Fibroblast of lung (primary cell): Measurements from ENCODE around the gene CCL7. TPM values are rescaled to one million over a fixed set of nuclear protein-coding genes. Genes with fewer than 3 reads are reported as not detected.
"Not testable (repeated sequence)": the region's sequence is repeated elsewhere in the genome, so short reads cannot be mapped to it uniquely, and the experiment has no call there.

Experiments used
- DNase-seq, 2 donors: peaks; one replicate each; pipeline versions ENCODE4 v3.0.0 to v3.0.0-alpha.2; 2010; ENCODE audit warnings: low read depth in 2 of 2
- H2AFZ ChIP-seq: 2 replicates; pipeline ENCODE4 v1.5.1; 2012; ENCODE audit warnings: low read length, control low read depth, inconsistent platforms
- H3K27ac ChIP-seq: 2 replicates; pipeline ENCODE4 v1.5.1; 2011; ENCODE audit warnings: low read length, control low read depth; ENCODE audit not compliant: insufficient read depth
- H3K27me3 ChIP-seq: 2 replicates; pipeline ENCODE4 v1.5.1; 2011; ENCODE audit warnings: mild to moderate bottlenecking, low read length; ENCODE audit not compliant: control insufficient read depth, insufficient read depth
- H3K36me3 ChIP-seq: 2 replicates; pipeline ENCODE4 v1.5.1; 2011; ENCODE audit warnings: low read length; ENCODE audit not compliant: control insufficient read depth, insufficient read depth
- H3K4me1 ChIP-seq: 2 replicates; pipeline ENCODE4 v1.5.1; 2011; ENCODE audit warnings: low read length; ENCODE audit not compliant: control insufficient read depth, insufficient read depth; ENCODE audit errors: extremely low read depth
- H3K4me2 ChIP-seq: 2 replicates; pipeline ENCODE4 v1.5.1; 2011; ENCODE audit warnings: low read length, control low read depth; ENCODE audit not compliant: insufficient read depth; ENCODE audit errors: extremely low read depth
- H3K4me3 ChIP-seq, 4 experiments: fragments of 200-600 bp in 1 of 4; sonication (generic) in 1 of 4; replicated peaks in 1 of 4; 2 replicates each; pipeline ENCODE4 v1.5.1; 2011 to 2016; ENCODE audit warnings: low read length in 4 of 4, low read depth in 3 of 4, mild to moderate bottlenecking in 3 of 4, control low read depth in 2 of 4, inconsistent platforms in 1 of 4, mixed read lengths in 1 of 4; ENCODE audit not compliant: insufficient read depth in 1 of 4; ENCODE audit errors: control extremely low read depth in 1 of 4
- H3K79me2 ChIP-seq: 2 replicates; pipeline ENCODE4 v1.5.1; 2012; ENCODE audit warnings: mild to moderate bottlenecking, low read length, inconsistent platforms; ENCODE audit not compliant: control insufficient read depth, insufficient read depth
- H3K9ac ChIP-seq: 2 replicates; pipeline ENCODE4 v1.5.1; 2011; ENCODE audit warnings: mild to moderate bottlenecking, low read length, control low read depth; ENCODE audit not compliant: insufficient read depth
- H3K9me3 ChIP-seq: 2 replicates; pipeline ENCODE4 v1.5.1; 2012; ENCODE audit warnings: low read depth, low read length; ENCODE audit not compliant: control insufficient read depth, insufficient read depth
- H4K20me1 ChIP-seq: 2 replicates; pipeline ENCODE4 v1.5.1; 2011; ENCODE audit warnings: low read length; ENCODE audit not compliant: control insufficient read depth, insufficient read depth; ENCODE audit errors: extremely low read depth
- CTCF ChIP-seq, 2 donors: IDR thresholded peaks in 1 of 2; conservative IDR thresholded peaks in 1 of 2; 1 replicate in 1 of 2; 2 replicates in 1 of 2; pipeline ENCODE4 v1.5.1; 2011 to 2012; ENCODE audit warnings: low read length in 2 of 2, control low read depth in 1 of 2, inconsistent platforms in 1 of 2, low read depth in 1 of 2, mild to moderate bottlenecking in 1 of 2
- EZH2 ChIP-seq: IDR thresholded peaks from 2 replicates; pipeline ENCODE4 v1.5.1; 2012; ENCODE audit warnings: low read length, control low read depth, mild to moderate bottlenecking; ENCODE audit errors: missing control alignments
- polyA plus RNA-seq, 2 donors: library from polyadenylated mRNA; depleted of rRNA in 1 of 2; stranded (reverse) in 1 of 2; unstranded in 1 of 2; fragments of >200 nt; gene quantifications; 2 replicates each; pipeline ENCODE4 v1.2.1, GENCODE V29; 2011 to 2012; ENCODE audit warnings: missing spikeins in 1 of 2
- total RNA-seq: library from RNA; depleted of rRNA; stranded (reverse); fragments of >200 nt; gene quantifications from 2 replicates; pipeline ENCODE4 v1.2.1, GENCODE V29; 2014

CCL7 gene
- total and polyA plus RNA-seq, 2 donors (not counting 1 experiment from before 2014, with no cell fraction given), result 0.33 to 0.81 TPM

- Histone ChIP-seq H3K27me3 (no peaks in the 10 kb centered on the region), H3K36me3 (no peaks in the 10 kb centered on the region), H3K4me2 (no peak overlapping the region), H4K20me1 (no peaks in the 10 kb centered on the region), H2AFZ (no peak overlapping the region), H3K27ac (no peak overlapping the region), H3K9me3 (no peaks in the 10 kb centered on the region), H3K79me2 (no peaks in the 10 kb centered on the region), H3K4me1 (no peaks in the 10 kb centered on the region), H3K4me3 (no peak overlapping the region), H3K9ac (no peak overlapping the region)
- no peak for DNase-seq
- no peak for TF ChIP-seq CTCF (conservative IDR thresholded peaks at IDR 0.05 in 1 of 2, IDR thresholded peaks at IDR 0.05 in 1 of 2; ENCODE audit: low read depth in 1 of 2, low read length in 2 of 2)
- no peak for TF ChIP-seq EZH2
Observed at GRCh38 chr17:34226744-34227034, 43.3 kb upstream of the CCL7 start.

- DNase-seq, H3K36me3 ChIP-seq, H3K4me2 ChIP-seq, H3K79me2 ChIP-seq, H3K4me1 ChIP-seq, H2AFZ ChIP-seq, H3K27ac ChIP-seq, H3K4me3 ChIP-seq, H4K20me1 ChIP-seq, H3K9me3 ChIP-seq, H3K27me3 ChIP-seq, H3K9ac ChIP-seq: not testable (repeated sequence)
Observed at GRCh38 chr17:34227293-34227692, 42.7 kb upstream of the CCL7 start.

- Histone ChIP-seq H3K36me3 (no peaks in the 10 kb centered on the region), H3K27ac (no peak overlapping the region), H3K4me1 (no peaks in the 10 kb centered on the region), H3K4me3 (no peak overlapping the region), H3K27me3 (no peaks in the 10 kb centered on the region), H2AFZ (no peak overlapping the region), H3K79me2 (no peaks in the 10 kb centered on the region), H3K9me3 (no peaks in the 10 kb centered on the region), H3K9ac (no peak overlapping the region), H3K4me2 (no peak overlapping the region), H4K20me1 (no peaks in the 10 kb centered on the region)
- TF ChIP-seq EZH2, result no peak
- no peak for TF ChIP-seq CTCF (conservative IDR thresholded peaks at IDR 0.05 in 1 of 2, IDR thresholded peaks at IDR 0.05 in 1 of 2; ENCODE audit: low read depth in 1 of 2, low read length in 2 of 2)
- no peak for DNase-seq
Observed at GRCh38 chr17:34227707-34228106, 42.3 kb upstream of the CCL7 start.

- no peak for DNase-seq
- no peak overlapping the region for H3K4me2 ChIP-seq
- no peak overlapping the region for H3K4me3 ChIP-seq
- H3K9me3 ChIP-seq, result no peaks in the 10 kb centered on the region
- no peak overlapping the region for H3K9ac ChIP-seq
- no peaks in the 10 kb centered on the region for H3K36me3 ChIP-seq
- no peak overlapping the region for H3K27ac ChIP-seq
- TF ChIP-seq CTCF (conservative IDR thresholded peaks at IDR 0.05 in 1 of 2, IDR thresholded peaks at IDR 0.05 in 1 of 2; ENCODE audit: low read depth in 1 of 2, low read length in 2 of 2), result no peak
- no peak for TF ChIP-seq EZH2
- no peaks in the 10 kb centered on the region for H3K4me1 ChIP-seq
- H3K27me3 ChIP-seq, result no peaks in the 10 kb centered on the region
- H4K20me1 ChIP-seq, result no peaks in the 10 kb centered on the region
- H3K79me2 ChIP-seq, result no peaks in the 10 kb centered on the region
- no peak overlapping the region for H2AFZ ChIP-seq
Observed at GRCh38 chr17:34228781-34229180, 41.2 kb upstream of the CCL7 start.
